Large intestine (tissue), 3 donors: ENCODE data around the gene KIRREL3. TPM values are rescaled to one million over a fixed set of nuclear protein-coding genes. Genes with fewer than 3 reads are reported as not detected.
A peak's percentile ranks its signal among the peaks of the same experiment; 100 is the strongest.

Experiments
- DNase-seq, 2 donors: peaks; one replicate each; pipeline versions ENCODE4 v3.0.0 to v3.0.0-alpha.2; 2013
- H3K27ac ChIP-seq: one replicate; pipeline ENCODE4 v1.5.1; 2013; ENCODE audit warnings: low read length
- H3K27me3 ChIP-seq: 2 replicates; pipeline ENCODE4 v1.6.1; 2013; ENCODE audit warnings: low read length; ENCODE audit not compliant: control insufficient read depth, insufficient read depth
- H3K36me3 ChIP-seq: 2 replicates; pipeline ENCODE4 v1.6.1; 2013; ENCODE audit warnings: low read length; ENCODE audit not compliant: control insufficient read depth, insufficient read depth
- H3K4me1 ChIP-seq: one replicate; pipeline ENCODE4 v1.6.1; 2013; ENCODE audit warnings: low read length; ENCODE audit not compliant: control insufficient read depth, insufficient read depth
- H3K4me3 ChIP-seq: one replicate; pipeline ENCODE4 v1.5.1; 2013; ENCODE audit warnings: low read length
- H3K9me3 ChIP-seq: one replicate; pipeline ENCODE4 v1.6.1; 2013; ENCODE audit warnings: mild to moderate bottlenecking, low read depth, low read length, moderate library complexity; ENCODE audit not compliant: control insufficient read depth
- WGBS: methylation state at CpG from one replicate; pipeline ENCODE4 v1.1.5; 2013; ENCODE audit warnings: low lambda C conversion rate; ENCODE audit not compliant: insufficient coverage; 5-methylcytosine and 5-hydroxymethylcytosine counted together
- polyA plus RNA-seq: library from polyadenylated mRNA; unstranded; fragments of 120-200 nt; gene quantifications from one replicate; pipeline ENCODE4 v1.2.1, GENCODE V29; 2013

KIRREL3 gene
- polyA plus RNA-seq, 1 donor: 0.96 TPM

- H3K27ac ChIP-seq: no peak overlapping the region
- DNase-seq: no peak
- WGBS: no CpG with 5 or more reads among the region's 15 CpGs
- no peaks in the 10 kb centered on the region for H3K36me3 ChIP-seq
- H3K4me1 ChIP-seq: no peaks in the 10 kb centered on the region
- H3K4me3 ChIP-seq: no peak overlapping the region
- H3K27me3 ChIP-seq: peaks cover 31% of the 10 kb centered on the region
- H3K9me3 ChIP-seq: peaks cover 8% of the 10 kb centered on the region
Observed at GRCh38 chr11:126451211-126451802, 549.3 kb downstream of the KIRREL3 start.

DNA sequence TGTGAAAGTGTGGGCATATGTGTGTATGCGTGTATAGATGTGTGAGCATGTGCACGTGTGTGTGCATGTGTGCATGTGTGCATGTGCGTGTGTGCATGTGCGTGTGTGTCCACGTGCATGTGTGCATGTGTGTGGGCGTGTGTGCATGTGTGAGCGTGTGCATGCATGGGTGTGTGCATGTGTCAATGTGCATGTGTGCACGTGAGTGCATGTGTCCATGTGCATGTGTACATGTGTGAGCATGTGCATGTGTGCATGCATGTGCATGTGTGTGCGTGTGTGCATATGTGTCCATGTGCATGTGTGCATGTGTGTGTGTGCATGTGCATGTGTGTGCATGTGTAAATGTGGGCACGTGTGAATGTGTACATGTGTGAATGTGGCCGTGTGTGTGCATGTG lies 549.8 kb downstream of the KIRREL3 start:
- Histone ChIP-seq H3K27ac (no peak overlapping the region), H3K4me3 (no peak overlapping the region), H3K27me3 (peaks cover 27% of the 10 kb centered on the region), H3K4me1 (no peaks in the 10 kb centered on the region), H3K9me3 (peaks cover 8% of the 10 kb centered on the region), H3K36me3 (no peaks in the 10 kb centered on the region)
- no peak for DNase-seq
- no CpG with 5 or more reads among the region's 11 CpGs for WGBS

DNA sequence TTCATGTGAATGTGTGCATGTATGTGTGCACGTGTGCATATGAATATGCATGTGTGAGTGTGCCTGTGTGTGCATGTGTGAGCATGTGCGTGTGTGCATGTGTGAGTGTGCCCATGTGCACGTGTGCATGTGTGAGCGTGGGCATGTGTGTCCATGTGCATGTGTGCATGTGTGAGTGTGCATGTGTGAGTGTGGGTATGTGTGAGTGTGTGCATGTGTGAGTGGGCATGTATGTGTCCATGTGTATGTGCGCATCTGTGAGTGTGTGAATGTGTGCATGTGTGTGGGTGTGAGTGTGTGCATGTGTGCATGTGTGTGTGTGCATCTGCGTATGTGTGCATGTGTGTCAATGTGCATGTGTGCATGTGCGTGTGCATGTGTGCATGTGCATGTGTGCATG lies 550.4 kb downstream of the KIRREL3 start:
- WGBS: no CpG with 5 or more reads among the region's 7 CpGs
- H3K4me1 ChIP-seq: no peaks in the 10 kb centered on the region
- no peak overlapping the region for H3K4me3 ChIP-seq
- H3K9me3 ChIP-seq: peaks cover 8% of the 10 kb centered on the region
- H3K36me3 ChIP-seq: no peaks in the 10 kb centered on the region
- H3K27me3 ChIP-seq: peaks cover 27% of the 10 kb centered on the region
- DNase-seq: no peak
- H3K27ac ChIP-seq: no peak overlapping the region

DNA sequence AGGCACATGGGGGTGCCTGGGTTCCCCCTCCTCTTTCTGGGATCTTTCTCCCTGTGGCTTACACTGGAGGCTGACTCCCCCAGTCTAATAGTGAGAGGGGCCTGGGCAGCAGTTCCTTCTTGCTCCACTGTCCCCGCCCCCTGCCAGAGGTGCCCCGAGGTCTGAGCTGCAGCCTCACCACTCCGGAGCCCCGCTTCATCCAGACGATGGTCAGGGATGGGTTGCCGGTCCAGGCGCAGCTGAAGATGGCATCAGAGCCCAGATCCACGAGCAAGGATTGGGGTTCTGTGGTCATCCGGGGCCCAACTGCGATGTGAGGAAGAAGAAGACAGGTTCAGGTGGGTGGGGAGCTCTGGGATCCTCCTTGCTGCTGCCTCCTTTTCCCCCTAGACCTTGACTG lies 554.0 kb downstream of the KIRREL3 start:
- H3K4me3 ChIP-seq: no peak overlapping the region
- H3K27me3 ChIP-seq: peaks cover 24% of the 10 kb centered on the region
- H3K36me3 ChIP-seq: no peaks in the 10 kb centered on the region
- H3K9me3 ChIP-seq: peaks cover 8% of the 10 kb centered on the region
- H3K27ac ChIP-seq: no peak overlapping the region
- no peaks in the 10 kb centered on the region for H3K4me1 ChIP-seq
- no CpG with 5 or more reads among the region's 10 CpGs for WGBS
- no peak for DNase-seq

DNA sequence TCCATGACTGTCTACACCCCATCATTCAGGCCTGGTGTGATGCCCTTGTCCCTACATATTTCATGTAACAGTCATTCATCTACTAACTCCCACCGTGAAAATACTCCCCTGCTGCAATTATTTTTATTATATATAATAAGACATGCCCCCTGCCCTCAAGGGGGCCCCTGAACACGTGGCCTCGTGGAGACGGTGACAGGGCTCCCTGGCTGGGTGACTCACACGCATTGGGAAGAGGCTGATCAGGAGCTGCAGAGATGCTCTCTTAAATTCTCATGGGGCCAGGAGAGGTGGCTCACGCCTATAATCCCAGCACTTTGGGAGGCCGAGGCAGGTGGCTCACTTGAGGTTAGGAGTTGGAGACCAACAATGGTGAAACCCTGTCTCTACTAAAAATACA lies 556.5 kb downstream of the KIRREL3 start:
- DNase-seq: no peak
- Histone ChIP-seq H3K27me3 (peaks cover 41% of the 10 kb centered on the region), H3K9me3 (no peaks in the 10 kb centered on the region), H3K4me1 (no peaks in the 10 kb centered on the region), H3K27ac (no peak overlapping the region), H3K4me3 (no peak overlapping the region), H3K36me3 (no peaks in the 10 kb centered on the region)
- WGBS: no CpG with 5 or more reads among the region's 7 CpGs

GRCh38 chr11:126443120-126443519 lies 557.5 kb downstream of the KIRREL3 start:
- no CpG with 5 or more reads among the region's 13 CpGs for WGBS
- Histone ChIP-seq H3K4me3 (no peak overlapping the region), H3K4me1 (no peaks in the 10 kb centered on the region), H3K36me3 (no peaks in the 10 kb centered on the region), H3K9me3 (no peaks in the 10 kb centered on the region), H3K27ac (no peak overlapping the region), H3K27me3 (peaks cover 43% of the 10 kb centered on the region)
- no peak for DNase-seq

- H3K9me3 ChIP-seq: no peaks in the 10 kb centered on the region
- peak; percentile 57 to 58 for DNase-seq
- no CpG with 5 or more reads among the region's 21 CpGs for WGBS
- H3K27ac ChIP-seq: no peak overlapping the region
- no peak overlapping the region for H3K4me3 ChIP-seq
- no peaks in the 10 kb centered on the region for H3K36me3 ChIP-seq
- H3K27me3 ChIP-seq: peaks cover 43% of the 10 kb centered on the region
- no peaks in the 10 kb centered on the region for H3K4me1 ChIP-seq
Observed at GRCh38 chr11:126440792-126441514, 559.6 kb downstream of the KIRREL3 start.

DNA sequence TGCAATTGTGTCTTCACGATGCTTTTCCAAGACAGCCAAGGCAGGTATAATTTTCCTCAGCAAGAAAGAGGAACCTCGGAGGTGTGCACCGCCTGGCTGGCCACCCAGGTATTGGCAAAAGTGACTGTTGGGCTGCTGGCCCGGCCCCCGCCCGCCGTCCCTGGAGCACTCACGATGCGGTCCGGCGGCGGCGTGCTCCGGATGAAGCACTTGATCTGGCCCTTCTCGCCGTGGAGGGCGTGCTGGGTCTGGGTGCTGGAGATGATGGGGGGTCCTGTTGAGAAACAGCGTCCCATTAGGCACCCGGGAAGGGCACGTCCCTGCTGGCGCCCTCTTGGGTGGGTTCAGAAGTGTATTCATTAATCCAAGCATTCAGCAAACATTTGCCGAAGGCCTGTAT lies 560.3 kb downstream of the KIRREL3 start:
- Histone ChIP-seq H3K9me3 (no peaks in the 10 kb centered on the region), H3K4me3 (no peak overlapping the region), H3K27ac (no peak overlapping the region), H3K4me1 (no peaks in the 10 kb centered on the region), H3K27me3 (peaks cover 43% of the 10 kb centered on the region), H3K36me3 (no peaks in the 10 kb centered on the region)
- DNase-seq: no peak
- WGBS: 0% methylated on average over 1 of the region's 22 CpGs

GRCh38 chr11:126438691-126439090 lies 561.9 kb downstream of the KIRREL3 start:
- DNase-seq: no peak
- Histone ChIP-seq H3K4me1 (no peaks in the 10 kb centered on the region), H3K27me3 (peaks cover 40% of the 10 kb centered on the region), H3K9me3 (no peaks in the 10 kb centered on the region), H3K27ac (no peak overlapping the region), H3K4me3 (no peak overlapping the region), H3K36me3 (no peaks in the 10 kb centered on the region)
- WGBS: 100% methylated on average over 1 of the region's 5 CpGs

- no peak for DNase-seq
- WGBS: no CpG with 5 or more reads among the region's 9 CpGs
- H3K4me3 ChIP-seq: no peak overlapping the region
- H3K36me3 ChIP-seq: no peaks in the 10 kb centered on the region
- peaks cover 35% of the 10 kb centered on the region for H3K27me3 ChIP-seq
- no peaks in the 10 kb centered on the region for H3K9me3 ChIP-seq
- no peak overlapping the region for H3K27ac ChIP-seq
- H3K4me1 ChIP-seq: no peaks in the 10 kb centered on the region
Observed at GRCh38 chr11:126438272-126438671, 562.3 kb downstream of the KIRREL3 start.

DNA sequence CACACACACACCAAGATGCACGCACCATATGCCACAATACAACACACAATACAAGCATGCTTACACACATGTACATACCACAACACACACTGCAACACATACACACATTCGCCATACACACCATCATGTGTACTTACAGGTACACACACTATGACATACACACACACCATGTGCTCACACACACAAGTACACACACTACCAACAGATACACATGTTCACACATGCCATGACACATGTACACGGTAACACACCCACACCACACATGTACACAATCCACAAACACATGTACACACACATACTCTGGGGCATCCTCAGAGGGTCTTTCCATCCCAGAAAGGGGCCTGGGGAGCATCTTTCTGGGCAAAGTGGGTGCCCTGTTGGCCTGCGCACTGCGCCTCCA lies 562.8 kb downstream of the KIRREL3 start:
- H3K9me3 ChIP-seq: no peaks in the 10 kb centered on the region
- WGBS: no CpG with 5 or more reads among the region's 5 CpGs
- no peaks in the 10 kb centered on the region for H3K36me3 ChIP-seq
- peaks cover 30% of the 10 kb centered on the region for H3K27me3 ChIP-seq
- no peaks in the 10 kb centered on the region for H3K4me1 ChIP-seq
- no peak overlapping the region for H3K27ac ChIP-seq
- no peak overlapping the region for H3K4me3 ChIP-seq
- no peak for DNase-seq
